Measurements from ENCODE around the gene PARP15. TPM values are rescaled to one million over a fixed set of nuclear protein-coding genes. Genes with fewer than 3 reads are reported as not detected.

The PARP15 gene
- polyA plus RNA-seq, 1 donor (not counting 4 experiments of a cell fraction or from before 2014, with no cell fraction given), result 0.25 TPM

- dilution Hi-C loops (cut with MboI; ENCODE audit: extremely low pct_ligation_motif_present, low sequenced_read_pairs), result no loop called here
- H3K36me3 ChIP-seq (ENCODE audit: control insufficient read depth in 2 of 2, extremely low read depth in 1 of 2, insufficient read depth in 2 of 2, low read length in 2 of 2), result no peaks in the 10 kb centered on the region
- peak overlapping the region; percentile 72 for H2AFZ ChIP-seq (ENCODE audit: control insufficient read depth, low read length)
- H3K27me3 ChIP-seq (ENCODE audit: control insufficient read depth, extremely low read depth, insufficient read depth, low read length), result no peaks in the 10 kb centered on the region
- no peak overlapping the region for H3K9ac ChIP-seq (ENCODE audit: control insufficient read depth, extremely low read depth, insufficient read depth, low read length)
- no peak for DNase-seq (ENCODE audit: low read depth, low spot score)
- no peak for TF ChIP-seq EZH2 (IDR thresholded peaks at IDR 0.05; ENCODE audit: low read length)
- TF ChIP-seq CTCF (optimal IDR thresholded peaks at IDR 0.05 in 1 of 3, IDR thresholded peaks at IDR 0.05 in 1 of 3, conservative IDR thresholded peaks at IDR 0.05 in 1 of 3; ENCODE audit: extremely low read depth in 1 of 3, insufficient read depth in 2 of 3, low read length in 3 of 3), result no peak
- no peak overlapping the region for H3K27ac ChIP-seq (ENCODE audit: control insufficient read depth, insufficient read depth, low read length)
- FAIRE-seq, result no peak
- peaks cover 2% of the 10 kb centered on the region for H3K9me3 ChIP-seq (ENCODE audit: control insufficient read depth, low read depth, low read length)
- no peaks in the 10 kb centered on the region for H3K9me1 ChIP-seq (ENCODE audit: control insufficient read depth, extremely low read depth, insufficient read depth, low read length)
- peaks cover 13% of the 10 kb centered on the region for H3K4me1 ChIP-seq (ENCODE audit: control insufficient read depth, extremely low read depth, insufficient read depth, low read length)
- H4K20me1 ChIP-seq (ENCODE audit: control insufficient read depth, extremely low read depth, insufficient read depth, low read length), result no peaks in the 10 kb centered on the region
- H3K79me2 ChIP-seq (ENCODE audit: control insufficient read depth, insufficient read depth, low read length), result no peaks in the 10 kb centered on the region
- no peak overlapping the region for H3K4me2 ChIP-seq (ENCODE audit: control insufficient read depth, extremely low read depth, insufficient read depth, low read depth, low read length)
- no peak overlapping the region for H3K4me3 ChIP-seq (ENCODE audit: control insufficient read depth in 2 of 3, extremely low read depth in 1 of 3, insufficient read depth in 2 of 3, low read depth in 1 of 3, low read length in 3 of 3)
These were observed 96.9 kb downstream of the PARP15 start for GRCh38 chr3:122674339-122674738.

GRCh38 chr3:122676759-122677158, 99.3 kb downstream of the PARP15 start:
- H4K20me1 ChIP-seq (ENCODE audit: control insufficient read depth, extremely low read depth, insufficient read depth, low read length), result no peaks in the 10 kb centered on the region
- DNase-seq (ENCODE audit: low read depth, low spot score), result no peak
- dilution Hi-C loops (cut with MboI; ENCODE audit: extremely low pct_ligation_motif_present, low sequenced_read_pairs), result no loop called here
- H3K36me3 ChIP-seq (ENCODE audit: control insufficient read depth in 2 of 2, extremely low read depth in 1 of 2, insufficient read depth in 2 of 2, low read length in 2 of 2), result no peaks in the 10 kb centered on the region
- no peak overlapping the region for H3K4me3 ChIP-seq (ENCODE audit: control insufficient read depth in 2 of 3, extremely low read depth in 1 of 3, insufficient read depth in 2 of 3, low read depth in 1 of 3, low read length in 3 of 3)
- H3K9me1 ChIP-seq (ENCODE audit: control insufficient read depth, extremely low read depth, insufficient read depth, low read length), result no peaks in the 10 kb centered on the region
- H3K27ac ChIP-seq (ENCODE audit: control insufficient read depth, insufficient read depth, low read length), result no peak overlapping the region
- H3K4me2 ChIP-seq (ENCODE audit: control insufficient read depth, extremely low read depth, insufficient read depth, low read depth, low read length), result no peak overlapping the region
- no peak overlapping the region for H2AFZ ChIP-seq (ENCODE audit: control insufficient read depth, low read length)
- H3K79me2 ChIP-seq (ENCODE audit: control insufficient read depth, insufficient read depth, low read length), result peaks cover 7% of the 10 kb centered on the region
- FAIRE-seq, result no peak
- H3K4me1 ChIP-seq (ENCODE audit: control insufficient read depth, extremely low read depth, insufficient read depth, low read length), result peaks cover 24% of the 10 kb centered on the region
- H3K27me3 ChIP-seq (ENCODE audit: control insufficient read depth, extremely low read depth, insufficient read depth, low read length), result no peaks in the 10 kb centered on the region
- peaks cover 2% of the 10 kb centered on the region for H3K9me3 ChIP-seq (ENCODE audit: control insufficient read depth, low read depth, low read length)
- TF ChIP-seq EZH2 (IDR thresholded peaks at IDR 0.05; ENCODE audit: low read length) (no peak), CTCF (optimal IDR thresholded peaks at IDR 0.05 in 1 of 3, IDR thresholded peaks at IDR 0.05 in 1 of 3, conservative IDR thresholded peaks at IDR 0.05 in 1 of 3; ENCODE audit: extremely low read depth in 1 of 3, insufficient read depth in 2 of 3, low read length in 3 of 3) (no peak)
- H3K9ac ChIP-seq (ENCODE audit: control insufficient read depth, extremely low read depth, insufficient read depth, low read length), result no peak overlapping the region

Measured in keratinocyte (primary cell).